ENCODE measurements around the gene GDA. TPM values are rescaled to one million over a fixed set of nuclear protein-coding genes. Genes with fewer than 3 reads are reported as not detected.
A peak's percentile ranks its signal among the peaks of the same experiment; 100 is the strongest.
"Not testable (repeated sequence)": the region's sequence is repeated elsewhere in the genome, so short reads cannot be mapped to it uniquely, and the experiment has no call there.

The GDA gene
- total RNA-seq, 2 experiments from 2014 or later, result not detected

- ChIA-PET POLR2A (no interaction called here), CTCF (interaction anchor here (1.3 to 1.7 kb wide), 2 partner anchors 8 to 18 kb away, joined by 3 to 11 read pairs; no protein-coding TSS in a partner anchor)
- Mint-ChIP-seq H3K27ac (no peak overlapping the region), H3K4me1 (ENCODE audit: low read depth) (no peaks in the 10 kb centered on the region), H3K9me3 (no peaks in the 10 kb centered on the region), H3K36me3 (ENCODE audit: low read depth) (no peaks in the 10 kb centered on the region), H3K4me3 (no peak overlapping the region), H3K27me3 (peaks cover 4% of the 10 kb centered on the region)
- no peak for DNase-seq
- ATAC-seq, result no peak
- intact Hi-C loops (cut with micrococcal nuclease), result loop anchor here (10.0 kb wide), 1 partner anchor 535 kb away; no protein-coding TSS in a partner anchor
- no peak for TF ChIP-seq CTCF (IDR thresholded peaks at IDR 0.05)
These were observed 140.2 kb downstream of the GDA start for GRCh38 chr9:72289401-72289800.

GRCh38 chr9:72290311-72290710, 141.1 kb downstream of the GDA start:
- no peak for DNase-seq
- H3K9me3 Mint-ChIP-seq, result no peaks in the 10 kb centered on the region
- ATAC-seq, result no peak
- no peaks in the 10 kb centered on the region for H3K4me1 Mint-ChIP-seq (ENCODE audit: low read depth)
- H3K36me3 Mint-ChIP-seq (ENCODE audit: low read depth), result no peaks in the 10 kb centered on the region
- intact Hi-C loops (cut with micrococcal nuclease), result no loop called here
- TF ChIP-seq CTCF (IDR thresholded peaks at IDR 0.05), result no peak
- H3K27ac Mint-ChIP-seq, result no peak overlapping the region
- ChIA-PET POLR2A (no interaction called here), CTCF (interaction anchor here (1.3 to 1.7 kb wide), 3 partner anchors 9 to 531 kb away, joined by 4 to 11 read pairs (median 4); no protein-coding TSS in a partner anchor)
- peaks cover 4% of the 10 kb centered on the region for H3K27me3 Mint-ChIP-seq
- no peak overlapping the region for H3K4me3 Mint-ChIP-seq

- H3K27me3 Mint-ChIP-seq; H3K4me3 Mint-ChIP-seq; DNase-seq; POLR2A ChIA-PET; H3K4me1 Mint-ChIP-seq (ENCODE audit: low read depth); intact Hi-C loops (cut with micrococcal nuclease); H3K27ac Mint-ChIP-seq; H3K36me3 Mint-ChIP-seq (ENCODE audit: low read depth); H3K9me3 Mint-ChIP-seq; ATAC-seq: not testable (repeated sequence)
- CTCF ChIA-PET, result interaction anchor here (0.8 to 2.5 kb wide), 5 partner anchors 10 to 358 kb away, joined by 3 to 13 read pairs (median 3); no protein-coding TSS in a partner anchor
These were observed 142.3 kb downstream of the GDA start for GRCh38 chr9:72291576-72291975.

GRCh38 chr9:72292256-72292682, 143.0 kb downstream of the GDA start:
- CTCF ChIA-PET, result interaction anchor here (1.0 to 2.8 kb wide), 9 partner anchors 11 to 358 kb away, joined by 3 to 13 read pairs (median 3); no protein-coding TSS in a partner anchor
- H3K4me3 Mint-ChIP-seq, result no peak overlapping the region
- H3K9me3 Mint-ChIP-seq, result no peaks in the 10 kb centered on the region
- no peaks in the 10 kb centered on the region for H3K36me3 Mint-ChIP-seq (ENCODE audit: low read depth)
- ATAC-seq, result peak; percentile 45
- POLR2A ChIA-PET, result no interaction called here
- no peak for DNase-seq
- intact Hi-C loops (cut with micrococcal nuclease), result no loop called here
- H3K27ac Mint-ChIP-seq, result no peak overlapping the region
- H3K4me1 Mint-ChIP-seq (ENCODE audit: low read depth), result no peaks in the 10 kb centered on the region
- peaks cover 3% of the 10 kb centered on the region for H3K27me3 Mint-ChIP-seq
- TF ChIP-seq CTCF (IDR thresholded peaks at IDR 0.05), result peak; percentile 58

- H3K27ac Mint-ChIP-seq, result no peak overlapping the region
- no peaks in the 10 kb centered on the region for H3K4me1 Mint-ChIP-seq (ENCODE audit: low read depth)
- no peak for ATAC-seq
- H3K36me3 Mint-ChIP-seq (ENCODE audit: low read depth), result no peaks in the 10 kb centered on the region
- ChIA-PET CTCF (interaction anchor here (0.6 to 2.8 kb wide), 11 partner anchors 10 to 357 kb away, joined by 3 to 13 read pairs (median 3); no protein-coding TSS in a partner anchor), POLR2A (no interaction called here)
- no peak for TF ChIP-seq CTCF (IDR thresholded peaks at IDR 0.05)
- no peak for DNase-seq
- H3K4me3 Mint-ChIP-seq, result no peak overlapping the region
- peaks cover 2% of the 10 kb centered on the region for H3K27me3 Mint-ChIP-seq
- intact Hi-C loops (cut with micrococcal nuclease), result no loop called here
- no peaks in the 10 kb centered on the region for H3K9me3 Mint-ChIP-seq
These were observed 143.8 kb downstream of the GDA start for GRCh38 chr9:72292874-72293607.
